IMR-90 (cell line): ENCODE data around the gene CRB1. TPM values are rescaled to one million over a fixed set of nuclear protein-coding genes. Genes with fewer than 3 reads are reported as not detected.

Source experiments
- ATAC-seq: fragments of 200-7000 bp; cut with Tn5 transposase; 2 replicates; pipeline ENCODE4 v1.9.1; 2020; ENCODE audit warnings: low read depth, mild to moderate bottlenecking, moderate library complexity
- BruUV-seq: library from RNA; stranded (reverse); fragments of 400-500 nt; replicated peaks from 2 replicates; lab custom pipeline; 2021; lab: Mats Ljungman, UMichigan
- CTCF ChIA-PET: fragments of 300-600 bp; formaldehyde crosslinking; extraction: SDS; loops from one replicate; lab custom pipeline; 2021; ENCODE audit warnings: antibody characterized with exemption; lab: Yijun Ruan, JAX
- POLR2A ChIA-PET: fragments of 300-600 bp; sonication (Branson Sonifier 250); formaldehyde crosslinking; loops from one replicate; lab custom pipeline; 2022; ENCODE audit warnings: antibody characterized with exemption; ENCODE audit not compliant: unreplicated experiment; lab: Charles Lee
- DNase-seq: peaks from one replicate; pipeline ENCODE4 v3.0.0; 2013
- H2AFZ ChIP-seq: replicated peaks from 2 replicates; pipeline ENCODE3; 2013; ENCODE audit warnings: low read length, mild to moderate bottlenecking; ENCODE audit not compliant: poor library complexity
- H2AK5ac ChIP-seq: 2 replicates; pipeline ENCODE4 v1.6.1; 2013; ENCODE audit warnings: low read depth, low read length, inconsistent platforms
- H2AK9ac ChIP-seq: replicated peaks from 2 replicates; pipeline ENCODE3; 2013; ENCODE audit warnings: mild to moderate bottlenecking, low read depth, low read length, moderate library complexity; ENCODE audit not compliant: poor library complexity
- H2BK120ac ChIP-seq: 2 replicates; pipeline ENCODE4 v1.6.1; 2013; ENCODE audit warnings: low read depth, low read length, inconsistent platforms
- H2BK15ac ChIP-seq: 3 replicates; pipeline ENCODE4 v1.6.1; 2013; ENCODE audit warnings: low read depth, low read length, inconsistent platforms
- H2BK20ac ChIP-seq: 2 replicates; pipeline ENCODE4 v1.6.1; 2013; ENCODE audit warnings: low read depth, mild to moderate bottlenecking, inconsistent platforms, low read length, moderate library complexity
- H2BK5ac ChIP-seq: 2 replicates; pipeline ENCODE4 v1.6.1; 2013; ENCODE audit warnings: mild to moderate bottlenecking, low read depth, low read length, inconsistent platforms; ENCODE audit not compliant: poor library complexity, severe bottlenecking
- H3K14ac ChIP-seq: replicated peaks from 2 replicates; pipeline ENCODE4 v1.6.1; 2013; ENCODE audit warnings: low read depth, low read length, inconsistent platforms
- H3K18ac ChIP-seq: 2 replicates; pipeline ENCODE4 v1.6.1; 2013; ENCODE audit warnings: low read depth, low read length, control low read depth
- H3K23ac ChIP-seq: 2 replicates; pipeline ENCODE4 v1.6.1; 2013; ENCODE audit warnings: low read depth, low read length, inconsistent platforms
- H3K27ac ChIP-seq: 2 replicates; pipeline ENCODE4 v1.5.1; 2013; ENCODE audit warnings: mild to moderate bottlenecking, control low read depth, low read length; ENCODE audit not compliant: insufficient read depth
- H3K27me3 ChIP-seq: 2 replicates; pipeline ENCODE4 v1.6.1; 2013; ENCODE audit warnings: low read length; ENCODE audit not compliant: control insufficient read depth, insufficient read depth
- H3K36me3 ChIP-seq: 2 replicates; pipeline ENCODE4 v1.6.1; 2013; ENCODE audit warnings: low read length, mixed read lengths; ENCODE audit not compliant: control insufficient read depth, insufficient read depth
- H3K4ac ChIP-seq: 2 replicates; pipeline ENCODE4 v1.6.1; 2013; ENCODE audit warnings: low read depth, low read length, inconsistent platforms
- H3K4me1 ChIP-seq: 2 replicates; pipeline ENCODE4 v1.6.1; 2013; ENCODE audit warnings: low read length, mixed read lengths; ENCODE audit not compliant: control insufficient read depth, insufficient read depth
- H3K4me2 ChIP-seq: 2 replicates; pipeline ENCODE4 v1.6.1; 2013; ENCODE audit warnings: low read depth, mild to moderate bottlenecking, control low read depth, low read length, moderate library complexity
- H3K4me3 ChIP-seq: 2 replicates; pipeline ENCODE4 v1.5.1; 2013; ENCODE audit warnings: low read depth, mild to moderate bottlenecking, control low read depth, low read length, moderate library complexity; ENCODE audit not compliant: insufficient read depth
- H3K56ac ChIP-seq: 2 replicates; pipeline ENCODE4 v1.6.1; 2013; ENCODE audit warnings: low read length, inconsistent platforms; ENCODE audit not compliant: insufficient read depth; ENCODE audit errors: extremely low read depth
- H3K79me1 ChIP-seq, 2 experiments: 2 replicates each; pipeline ENCODE4 v1.6.1; 2013; ENCODE audit warnings: low read length in 2 of 2, inconsistent platforms in 1 of 2, low read depth in 1 of 2
- H3K9ac ChIP-seq: 2 replicates; pipeline ENCODE4 v1.6.1; 2013; ENCODE audit warnings: low read depth, low read length, control low read depth
- H3K9me1 ChIP-seq: 2 replicates; pipeline ENCODE4 v1.6.1; 2013; ENCODE audit warnings: low read length, inconsistent platforms; ENCODE audit not compliant: insufficient read depth
- H3K9me3 ChIP-seq: 2 replicates; pipeline ENCODE4 v1.6.1; 2013; ENCODE audit warnings: low read length; ENCODE audit not compliant: control insufficient read depth, insufficient read depth
- H4K20me1 ChIP-seq: 2 replicates; pipeline ENCODE4 v1.6.1; 2013; ENCODE audit warnings: low read length, inconsistent platforms; ENCODE audit not compliant: insufficient read depth
- H4K5ac ChIP-seq: 2 replicates; pipeline ENCODE4 v1.6.1; 2013; ENCODE audit warnings: mild to moderate bottlenecking, low read depth, low read length, control low read depth
- H4K8ac ChIP-seq, 2 experiments: 2 replicates each; pipeline ENCODE4 v1.6.1; 2013; ENCODE audit warnings: low read depth in 2 of 2, low read length in 2 of 2, control low read depth in 1 of 2, inconsistent platforms in 1 of 2
- H4K91ac ChIP-seq: 2 replicates; pipeline ENCODE4 v1.6.1; 2013; ENCODE audit warnings: low read depth, low read length, inconsistent platforms; ENCODE audit not compliant: insufficient read depth
- BHLHE40 ChIP-seq: fragments of 150-350 bp; IDR thresholded peaks from 2 replicates; pipeline ENCODE4 v1.6.1; 2016; ENCODE audit warnings: mild to moderate bottlenecking, low read depth, low read length
- CHD1 ChIP-seq: IDR thresholded peaks from 2 replicates; pipeline ENCODE4 v1.6.1; 2012; ENCODE audit warnings: low read depth, low read length, improper control_type of control experiment
- MAFK ChIP-seq: IDR thresholded peaks from 2 replicates; pipeline ENCODE4 v1.6.1; 2012; ENCODE audit warnings: low read depth, low read length, improper control_type of control experiment
- RFX5 ChIP-seq: IDR thresholded peaks from 2 replicates; pipeline ENCODE4 v1.8.0; 2012; ENCODE audit warnings: low read depth, mild to moderate bottlenecking, low read length, moderate library complexity
- SMC3 ChIP-seq: fragments of 150-350 bp; IDR thresholded peaks from 2 replicates; pipeline ENCODE4 v1.6.1; 2016; ENCODE audit warnings: low read depth, mild to moderate bottlenecking, antibody characterized with exemption, low read length, moderate library complexity
- dilution Hi-C: fragments of 300-500 bp; cut with HindIII; formaldehyde crosslinking; loops from one replicate; pipeline ENCODE4 v1.14.3; 2018; ENCODE audit warnings: low sequenced_read_pairs; ENCODE audit not compliant: unreplicated experiment
- in situ Hi-C: fragments of 300-500 bp; cut with MboI; formaldehyde crosslinking; loops from 3 replicates; pipeline ENCODE4 v1.14.3; 2019; ENCODE audit warnings: low sequenced_read_pairs, inconsistent platforms, mixed read lengths
- intact Hi-C: fragments of 100-400 bp; cut with micrococcal nuclease; formaldehyde crosslinking; loops from 2 replicates; pipeline ENCODE4 v1.10.0; 2022
- polyA plus RNA-seq, 3 experiments: library from polyadenylated mRNA; depleted of rRNA; stranded (reverse); fragments of >200 nt; gene quantifications; 2 replicates each; pipeline ENCODE4 v1.2.3, GENCODE V29; 2012; ENCODE audit warnings: low replicate concordance in 1 of 3
- total RNA-seq: library from RNA; depleted of rRNA; stranded (reverse); fragments of >200 nt; gene quantifications from 2 replicates; pipeline ENCODE4 v1.2.3, GENCODE V29; 2012
- TF ChIP-seq, protein P1 (sequence below): conservative IDR thresholded peaks from 2 replicates; pipeline ENCODE4 v1.5.1; 2012; ENCODE audit warnings: mild to moderate bottlenecking, low read depth, low read length, improper control_type of control experiment
- TF ChIP-seq, protein P2 (sequence below): fragments of 150-350 bp; IDR thresholded peaks from 2 replicates; pipeline ENCODE4 v1.6.1; 2017; ENCODE audit warnings: mild to moderate bottlenecking, antibody characterized with exemption, low read length, low read depth

Gene CRB1
- total and polyA plus RNA-seq, 2 of the 4 experiments (the other 2 are of a cell fraction) = not detected

DNA sequence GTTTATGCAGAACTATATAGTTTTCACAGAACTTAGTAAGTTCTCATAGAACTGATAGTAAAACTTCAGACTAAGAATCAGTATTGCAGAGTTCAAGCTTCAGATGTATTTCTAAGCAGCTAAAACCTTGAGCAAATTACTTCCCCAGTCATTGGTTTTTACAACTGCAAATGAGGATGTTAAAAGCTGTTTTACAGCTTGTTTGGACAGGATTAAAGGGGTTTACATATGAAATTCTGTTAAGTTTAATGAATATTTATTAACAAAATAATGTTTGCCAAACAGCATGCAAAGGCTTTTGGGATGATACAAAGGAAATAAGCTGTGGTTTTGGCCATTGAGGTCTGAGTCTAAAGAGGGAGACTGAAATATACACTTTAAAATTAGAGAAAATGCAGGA lies 39.1 kb downstream of the CRB1 start:
- H2AFZ ChIP-seq = no peak overlapping the region
- ChIA-PET CTCF (interaction anchor here (0.6 kb wide), 1 partner anchor 1193 kb away, joined by 3 read pairs; no protein-coding TSS in a partner anchor), POLR2A (no interaction called here)
- BruUV-seq = no TSS peak
- ATAC-seq (no peak), DNase-seq (no peak)
- no peak for TF ChIP-seq MAFK
- no peak for TF ChIP-seq CHD1
- TF ChIP-seq, protein P1, sequence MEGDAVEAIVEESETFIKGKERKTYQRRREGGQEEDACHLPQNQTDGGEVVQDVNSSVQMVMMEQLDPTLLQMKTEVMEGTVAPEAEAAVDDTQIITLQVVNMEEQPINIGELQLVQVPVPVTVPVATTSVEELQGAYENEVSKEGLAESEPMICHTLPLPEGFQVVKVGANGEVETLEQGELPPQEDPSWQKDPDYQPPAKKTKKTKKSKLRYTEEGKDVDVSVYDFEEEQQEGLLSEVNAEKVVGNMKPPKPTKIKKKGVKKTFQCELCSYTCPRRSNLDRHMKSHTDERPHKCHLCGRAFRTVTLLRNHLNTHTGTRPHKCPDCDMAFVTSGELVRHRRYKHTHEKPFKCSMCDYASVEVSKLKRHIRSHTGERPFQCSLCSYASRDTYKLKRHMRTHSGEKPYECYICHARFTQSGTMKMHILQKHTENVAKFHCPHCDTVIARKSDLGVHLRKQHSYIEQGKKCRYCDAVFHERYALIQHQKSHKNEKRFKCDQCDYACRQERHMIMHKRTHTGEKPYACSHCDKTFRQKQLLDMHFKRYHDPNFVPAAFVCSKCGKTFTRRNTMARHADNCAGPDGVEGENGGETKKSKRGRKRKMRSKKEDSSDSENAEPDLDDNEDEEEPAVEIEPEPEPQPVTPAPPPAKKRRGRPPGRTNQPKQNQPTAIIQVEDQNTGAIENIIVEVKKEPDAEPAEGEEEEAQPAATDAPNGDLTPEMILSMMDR = no peak
- no peak for TF ChIP-seq BHLHE40
- TF ChIP-seq RFX5 = no peak
- no peak for TF ChIP-seq SMC3
- TF ChIP-seq, protein P2, sequence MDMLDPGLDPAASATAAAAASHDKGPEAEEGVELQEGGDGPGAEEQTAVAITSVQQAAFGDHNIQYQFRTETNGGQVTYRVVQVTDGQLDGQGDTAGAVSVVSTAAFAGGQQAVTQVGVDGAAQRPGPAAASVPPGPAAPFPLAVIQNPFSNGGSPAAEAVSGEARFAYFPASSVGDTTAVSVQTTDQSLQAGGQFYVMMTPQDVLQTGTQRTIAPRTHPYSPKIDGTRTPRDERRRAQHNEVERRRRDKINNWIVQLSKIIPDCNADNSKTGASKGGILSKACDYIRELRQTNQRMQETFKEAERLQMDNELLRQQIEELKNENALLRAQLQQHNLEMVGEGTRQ = no peak
- no peak overlapping the region for H3K14ac ChIP-seq
- H3K4me3 ChIP-seq = no peak overlapping the region
- H4K8ac ChIP-seq = no peak overlapping the region
- H3K9me1 ChIP-seq = no peaks in the 10 kb centered on the region
- H2BK5ac ChIP-seq = no peak overlapping the region
- no peak overlapping the region for H3K23ac ChIP-seq
- intact Hi-C loops (no loop called here), dilution Hi-C loops (no loop called here), in situ Hi-C loops (no loop called here)
- no peak overlapping the region for H4K91ac ChIP-seq
- H4K5ac ChIP-seq = no peak overlapping the region
- no peak overlapping the region for H2AK9ac ChIP-seq
- H3K4ac ChIP-seq = no peak overlapping the region
- H3K27ac ChIP-seq = no peak overlapping the region
- no peak overlapping the region for H2BK15ac ChIP-seq
- no peaks in the 10 kb centered on the region for H3K27me3 ChIP-seq
- H3K4me2 ChIP-seq = no peak overlapping the region
- H3K4me1 ChIP-seq = no peaks in the 10 kb centered on the region
- no peaks in the 10 kb centered on the region for H4K20me1 ChIP-seq
- no peaks in the 10 kb centered on the region for H3K36me3 ChIP-seq
- H3K9me3 ChIP-seq = no peaks in the 10 kb centered on the region
- H3K56ac ChIP-seq = no peak overlapping the region
- H3K79me1 ChIP-seq = no peaks in the 10 kb centered on the region
- no peak overlapping the region for H3K9ac ChIP-seq
- H2AK5ac ChIP-seq = no peak overlapping the region
- no peak overlapping the region for H2BK20ac ChIP-seq
- no peak overlapping the region for H3K18ac ChIP-seq
- no peak overlapping the region for H2BK120ac ChIP-seq
